Middle frontal gyrus (tissue), 1 donor: ENCODE results near the gene KCNMA1.

Source experiments
- DNase-seq: peaks from one replicate; pipeline ENCODE4 v3.0.0-alpha.2; 2015; ENCODE audit warnings: low spot score; ENCODE audit errors: extremely low spot score

Gene KCNMA1

DNA sequence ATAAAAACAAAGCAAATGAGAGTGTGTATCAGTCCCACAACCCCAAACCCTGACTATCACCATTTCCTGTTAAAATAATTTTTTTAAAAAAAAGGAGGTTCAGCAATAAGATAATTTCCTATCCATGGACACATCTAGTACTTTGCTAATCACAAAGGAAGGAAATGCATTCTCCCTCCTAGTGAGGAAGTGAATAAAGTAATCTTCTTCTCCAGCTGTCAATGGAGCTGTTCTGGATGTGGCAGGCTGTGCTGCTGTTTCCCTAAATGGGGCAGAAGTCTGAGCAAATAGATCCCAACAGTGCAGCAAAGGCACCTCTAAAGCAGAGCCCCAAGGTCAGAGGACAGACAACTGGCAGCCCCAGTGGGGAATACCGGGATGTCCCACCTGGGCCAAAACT lies 540.0 kb downstream of the KCNMA1 start:
- DNase-seq: no peak

GRCh38 chr10:77093126-77093525 lies 544.5 kb downstream of the KCNMA1 start:
- DNase-seq: no peak

- no peak for DNase-seq
Measured at GRCh38 chr10:77091597-77092165, 545.9 kb downstream of the KCNMA1 start.

DNA sequence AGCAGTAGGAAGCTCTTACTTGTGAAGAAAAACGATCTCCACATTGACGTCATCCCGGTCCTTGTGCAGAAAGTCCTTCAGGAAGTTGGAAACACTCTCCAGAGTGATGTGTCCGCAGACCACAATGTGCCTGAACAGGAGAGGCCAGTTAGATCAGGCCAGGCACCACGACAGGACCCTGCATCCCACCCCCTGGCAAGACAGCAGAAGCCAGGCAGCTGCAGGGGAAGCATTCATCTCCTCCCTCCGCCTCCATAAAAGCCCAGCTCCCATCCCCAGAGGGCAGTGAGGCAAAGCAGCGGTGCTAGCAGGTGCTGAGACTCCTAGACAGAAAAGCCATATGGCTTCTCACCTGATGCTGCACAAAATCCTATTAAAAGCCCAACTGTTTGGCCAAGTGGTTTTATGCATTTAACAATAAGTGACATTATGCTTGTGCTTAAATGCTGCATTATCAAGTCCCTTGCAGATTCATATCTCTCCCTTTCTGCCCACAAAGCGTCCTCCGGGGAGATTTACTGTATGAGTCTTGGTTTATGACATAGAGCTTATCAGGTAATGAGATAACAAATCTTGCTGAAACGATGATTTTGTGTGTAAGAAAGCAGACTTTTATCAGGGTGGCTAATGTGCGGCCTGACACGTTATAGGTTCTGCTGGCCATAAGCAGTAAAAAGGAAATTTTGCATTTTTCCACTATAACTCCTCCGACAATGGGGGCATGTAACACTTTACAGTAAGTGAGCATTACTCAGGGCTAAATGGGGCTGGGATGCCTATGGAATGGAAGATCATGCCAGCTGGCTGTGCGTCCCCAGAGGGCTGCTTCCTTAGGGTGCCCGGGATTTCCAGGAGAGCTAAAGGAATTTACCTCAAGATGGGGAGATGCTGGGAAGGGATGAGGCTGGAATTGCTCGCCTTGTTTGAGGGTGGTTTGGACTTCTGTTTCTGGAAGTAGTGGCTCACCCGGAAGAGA lies 546.9 kb downstream of the KCNMA1 start:
- DNase-seq: no peak

GRCh38 chr10:77087366-77087765 lies 550.2 kb downstream of the KCNMA1 start:
- no peak for DNase-seq

DNA sequence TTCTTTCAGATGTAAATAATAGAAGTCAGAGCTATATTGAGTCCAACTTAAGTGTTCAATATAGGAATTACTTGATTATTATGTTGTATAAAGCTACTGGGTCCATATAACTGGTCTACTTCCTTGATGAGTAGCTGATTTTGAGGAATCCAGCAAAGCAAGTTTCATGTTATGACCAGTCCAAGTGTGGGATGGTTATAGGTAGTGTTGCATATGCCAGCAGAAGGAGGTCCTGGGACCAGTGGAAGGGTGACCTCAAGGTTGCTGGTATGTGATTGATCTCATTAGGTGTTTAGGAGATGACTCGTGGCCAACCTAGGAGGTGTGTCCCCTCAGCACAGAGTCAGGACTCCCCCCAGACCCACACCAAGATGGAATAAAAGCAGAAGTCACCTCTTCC lies 551.5 kb downstream of the KCNMA1 start:
- no peak for DNase-seq

- DNase-seq: no peak
Measured at GRCh38 chr10:77085344-77085743, 552.3 kb downstream of the KCNMA1 start.

DNA sequence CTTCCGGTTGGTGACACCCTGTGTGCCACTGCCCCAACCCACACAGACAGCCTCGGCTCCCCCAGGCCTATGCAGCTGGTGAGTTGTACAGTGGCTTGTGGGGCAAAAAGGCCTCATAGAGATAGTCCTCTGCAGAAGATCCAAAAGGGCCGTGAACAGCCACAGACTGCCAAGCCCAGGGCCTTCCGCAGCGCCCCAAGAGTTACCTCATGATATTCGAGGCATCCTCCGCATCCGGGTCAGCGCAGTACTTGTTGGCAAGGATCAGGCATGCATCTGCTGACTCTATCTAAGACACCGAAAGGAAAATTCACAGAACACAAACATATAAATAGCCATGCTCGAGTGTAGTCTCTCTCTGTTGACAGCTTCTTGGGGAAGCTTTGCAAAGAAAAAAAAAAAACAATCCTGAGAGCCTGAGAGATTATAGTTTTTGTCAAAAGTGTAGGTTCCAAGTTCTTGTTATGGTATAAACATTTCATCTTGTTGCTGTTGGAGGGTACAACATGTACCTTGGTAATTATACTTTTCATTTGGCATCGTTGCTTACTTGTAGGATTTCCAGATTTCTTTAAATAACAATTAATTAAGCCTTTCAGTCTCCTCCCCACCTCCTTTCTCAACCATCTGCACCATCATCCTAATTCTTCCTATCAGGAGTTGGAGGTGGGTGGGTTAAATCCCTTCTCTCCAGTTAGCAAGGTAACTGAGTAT lies 553.0 kb downstream of the KCNMA1 start:
- no peak for DNase-seq

GRCh38 chr10:77082601-77083252 lies 554.9 kb downstream of the KCNMA1 start:
- no peak for DNase-seq

GRCh38 chr10:77081481-77081891 lies 556.1 kb downstream of the KCNMA1 start:
- DNase-seq: no peak

- DNase-seq: no peak
Measured at GRCh38 chr10:77080361-77081027, 557.1 kb downstream of the KCNMA1 start.

DNA sequence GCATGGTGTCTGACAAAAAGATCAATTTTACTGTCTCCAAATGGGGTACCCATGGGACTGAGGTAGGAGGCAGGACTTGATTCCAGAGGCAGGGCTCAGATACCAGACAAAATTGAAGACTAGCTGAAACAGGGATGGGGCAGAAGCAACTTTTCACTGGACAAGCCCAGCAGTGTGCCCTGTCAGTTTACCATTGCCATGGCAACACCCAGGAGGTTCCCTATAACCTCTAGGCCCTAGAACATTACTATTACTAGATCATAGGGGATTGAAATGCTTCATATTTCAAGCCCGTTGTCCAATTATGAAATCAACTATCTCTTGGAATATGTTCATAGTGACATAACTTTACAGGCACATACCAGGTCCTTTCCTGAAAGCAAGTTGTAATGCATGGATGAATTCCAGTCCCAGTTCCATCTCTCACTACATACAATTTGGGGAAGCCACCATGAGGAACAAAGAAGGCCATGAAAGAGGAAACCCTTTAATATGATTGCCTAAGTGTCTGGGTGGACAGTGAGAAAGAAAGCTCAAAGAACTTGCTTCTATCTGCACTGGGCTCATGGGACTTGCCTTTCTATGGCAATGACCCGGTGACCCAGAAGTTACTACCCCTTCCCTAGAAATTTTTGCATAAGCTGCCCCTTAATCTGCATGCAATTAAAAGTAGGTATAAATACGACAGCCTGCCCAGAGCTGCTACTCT lies 557.9 kb downstream of the KCNMA1 start:
- DNase-seq: no peak

DNA sequence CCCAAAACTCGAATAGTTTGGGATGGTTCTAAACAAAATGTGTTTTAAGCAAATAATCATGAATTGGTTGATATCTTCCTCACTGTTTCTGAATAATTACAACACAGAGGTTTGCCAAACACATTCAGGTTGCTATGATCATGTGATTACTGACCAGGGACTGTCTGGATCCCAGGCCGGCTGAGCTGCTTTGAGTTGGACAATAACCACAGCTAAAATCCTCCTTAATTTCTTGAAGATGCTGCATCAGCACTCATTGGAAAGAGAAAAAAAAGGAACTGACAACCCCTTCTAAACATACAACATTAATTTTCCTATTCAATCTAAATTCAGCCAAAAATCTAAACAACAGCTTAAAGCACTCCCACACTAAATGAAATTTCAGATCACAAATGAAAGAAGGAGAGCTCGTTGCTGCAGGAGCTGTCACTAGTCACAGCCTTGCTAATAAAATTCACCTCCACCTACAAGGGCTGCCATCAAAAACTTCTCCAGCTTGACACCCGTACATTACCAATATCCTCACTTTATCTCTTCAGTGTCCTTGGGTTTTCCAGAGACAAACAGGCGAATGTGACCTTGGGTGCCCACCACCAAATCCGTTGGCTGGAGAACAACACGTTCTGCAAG lies 560.2 kb downstream of the KCNMA1 start:
- DNase-seq: no peak

GRCh38 chr10:77075926-77076325 lies 561.7 kb downstream of the KCNMA1 start:
- DNase-seq: no peak

DNA sequence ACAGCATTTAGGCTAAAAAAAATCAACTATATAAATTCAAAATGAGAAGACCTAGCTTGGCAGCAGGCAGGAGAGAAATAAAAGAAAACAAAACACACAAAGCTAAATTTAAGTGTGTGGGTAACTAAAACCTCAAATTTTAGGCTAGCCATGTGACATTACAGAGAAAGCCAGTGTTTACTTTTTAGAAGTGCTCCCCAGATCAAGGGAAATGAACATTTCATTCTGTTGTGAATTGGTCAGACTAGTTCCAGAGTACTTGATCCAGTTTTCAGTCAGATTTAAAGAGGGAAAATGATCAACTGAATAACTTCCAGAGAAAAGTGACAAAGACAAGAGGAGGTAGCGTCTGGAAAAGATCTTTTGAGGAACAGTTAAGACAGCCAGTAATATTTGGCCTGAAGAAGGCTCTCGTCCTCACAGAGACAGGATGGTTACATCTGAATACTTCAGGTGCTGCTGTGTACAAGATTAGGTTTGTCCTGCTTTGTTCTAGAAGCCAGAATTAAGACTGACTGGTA lies 563.4 kb downstream of the KCNMA1 start:
- no peak for DNase-seq

DNA sequence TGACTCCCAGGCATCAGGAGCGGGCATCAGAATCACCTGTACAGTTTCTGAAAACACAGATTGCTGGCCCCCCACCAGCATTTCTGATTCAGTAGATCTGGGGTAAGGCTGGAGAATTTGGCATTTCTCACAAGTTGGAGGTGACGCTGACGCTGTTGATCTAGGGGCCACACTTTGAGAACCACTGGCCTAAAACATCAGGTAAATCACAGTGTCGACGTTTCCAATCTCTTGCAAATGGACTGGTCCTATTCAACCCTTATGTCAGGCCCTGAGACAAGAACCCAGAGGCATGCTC lies 564.0 kb downstream of the KCNMA1 start:
- DNase-seq: no peak

- no peak for DNase-seq
Measured at GRCh38 chr10:77072836-77073662, 564.6 kb downstream of the KCNMA1 start.

DNA sequence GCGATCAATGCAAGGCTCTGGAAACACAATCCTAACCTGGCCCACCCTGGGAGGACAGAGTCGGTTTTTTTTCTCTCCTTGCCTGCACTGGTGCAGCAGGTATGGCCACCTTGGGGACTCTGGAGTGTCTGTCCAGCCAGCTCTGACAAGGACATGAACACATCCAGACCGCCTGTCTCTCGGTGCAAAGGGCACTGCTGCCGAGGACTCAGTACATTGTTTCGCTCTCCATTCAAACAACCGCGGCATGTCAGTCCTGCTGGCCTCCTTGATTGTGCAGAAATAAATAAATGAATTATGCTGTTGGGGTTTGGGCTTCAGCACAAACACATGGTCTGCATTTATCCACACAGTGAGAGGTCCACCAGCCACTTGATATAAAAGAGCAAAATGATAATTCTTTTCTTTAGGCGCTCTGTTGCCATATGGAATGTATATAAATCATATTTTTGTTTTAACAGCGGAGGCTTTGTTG lies 565.2 kb downstream of the KCNMA1 start:
- no peak for DNase-seq

- no peak for DNase-seq
Measured at GRCh38 chr10:77071956-77072355, 565.7 kb downstream of the KCNMA1 start.
